HG03354 (cell line): ENCODE measurements around the gene LMX1B.
"Not testable (repeated sequence)": the region's sequence is repeated elsewhere in the genome, so short reads cannot be mapped to it uniquely, and the experiment has no call there.

ENCODE experiments used
- ATAC-seq: cut with Tn5 transposase; IDR thresholded peaks from one replicate; pipeline ENCODE4 v1.9.1; 2021; ENCODE audit warnings: mild to moderate bottlenecking; ENCODE audit not compliant: unreplicated experiment, poor library complexity, severe bottlenecking

LMX1B gene

DNA sequence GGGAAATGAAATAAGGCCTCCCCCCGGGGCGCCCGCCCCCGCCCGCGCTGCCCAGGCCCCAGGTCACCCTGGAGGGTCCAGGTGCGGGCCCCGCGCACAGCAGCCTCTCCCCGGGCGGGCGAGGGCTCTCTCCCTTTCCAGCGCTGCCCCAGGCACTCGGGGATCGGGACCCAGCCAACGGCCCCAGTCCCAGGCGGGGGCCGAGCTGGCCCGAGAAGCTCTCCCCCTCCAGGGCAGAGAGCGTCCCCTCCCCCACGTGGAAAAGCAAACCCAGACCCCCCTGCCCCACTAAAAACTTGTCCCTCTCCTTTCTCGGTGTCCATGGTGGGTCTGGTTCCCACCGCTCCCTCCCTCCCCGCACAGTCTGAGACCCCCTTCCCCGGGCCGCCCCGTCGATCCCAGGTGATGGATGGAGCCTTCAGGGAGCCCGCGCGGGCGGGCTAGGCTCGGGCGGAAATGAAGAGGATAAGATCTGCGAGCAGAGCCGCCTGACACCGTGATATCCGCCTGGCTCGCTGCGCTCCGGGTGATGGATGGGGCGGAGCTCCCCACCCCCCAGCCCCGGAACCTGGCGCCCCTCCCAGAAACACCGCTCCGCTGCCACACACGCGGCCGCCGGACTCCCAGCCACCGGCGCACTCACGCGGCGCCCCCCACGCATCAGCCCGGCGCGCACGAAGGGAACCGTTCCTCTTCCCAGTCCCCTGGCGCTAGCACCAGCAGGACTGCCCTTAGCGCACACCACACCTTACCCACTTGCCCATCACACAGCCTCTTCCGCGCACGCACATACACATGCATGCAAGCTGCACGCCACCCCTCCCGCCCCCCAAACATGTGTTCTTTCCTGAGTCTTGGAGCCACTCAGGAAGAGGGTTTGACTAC lies 109.4 kb downstream of the LMX1B start:
- peak; percentile 45 for ATAC-seq

DNA sequence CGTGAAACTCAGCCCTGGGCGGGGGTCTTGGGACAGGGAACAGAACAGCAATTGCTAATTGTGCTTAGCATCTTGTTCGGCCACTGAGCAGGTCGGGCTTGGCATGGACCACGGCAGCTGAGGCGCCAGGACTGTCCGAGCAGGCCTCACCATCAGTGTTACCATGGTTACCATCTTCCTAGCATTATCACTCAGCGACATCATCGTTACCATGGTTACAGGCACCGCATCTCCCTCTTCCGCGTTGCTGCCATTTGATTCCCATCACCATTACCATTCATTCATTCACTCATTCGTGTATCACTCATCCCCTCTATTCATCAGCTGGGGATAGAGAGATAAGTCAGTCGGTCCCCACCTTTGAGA lies 110.1 kb downstream of the LMX1B start:
- no peak for ATAC-seq

DNA sequence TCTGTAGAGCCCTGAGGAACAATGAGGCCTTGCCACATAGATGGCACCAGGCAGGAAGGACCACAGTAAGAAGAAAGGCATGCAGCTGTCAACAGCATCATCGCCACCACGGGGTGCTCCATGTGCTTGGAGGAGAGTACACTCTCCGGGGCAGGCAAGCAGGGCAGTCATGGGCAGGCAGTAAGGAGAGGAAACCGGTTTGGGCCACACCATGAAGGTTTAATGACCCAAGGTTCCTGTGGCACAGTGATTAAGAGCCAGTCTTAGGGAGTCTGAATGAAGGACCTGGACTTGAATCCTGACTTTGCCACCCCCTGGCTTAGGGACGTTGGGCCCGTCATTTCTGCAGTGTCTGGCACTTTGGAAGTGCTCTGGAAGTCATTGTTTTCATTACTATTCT lies 110.5 kb downstream of the LMX1B start:
- ATAC-seq, result no peak

DNA sequence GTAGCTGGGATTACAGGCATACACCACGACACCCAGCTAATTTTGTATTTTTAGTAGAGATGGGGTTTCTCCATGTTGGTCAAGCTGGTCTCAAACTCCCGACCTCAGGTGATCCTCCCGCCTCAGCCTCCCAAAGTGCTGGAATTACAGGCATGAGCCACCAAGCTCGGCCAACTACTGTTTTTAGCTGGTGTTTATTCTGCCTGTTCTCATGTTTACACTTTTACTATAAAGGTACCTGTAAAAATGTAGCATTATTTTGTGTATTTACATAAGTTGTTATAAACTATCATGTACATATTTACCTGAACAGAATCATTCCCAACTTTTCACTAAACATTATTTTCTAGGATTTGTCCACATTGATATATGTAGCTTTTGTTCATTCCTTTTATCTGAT lies 111.8 kb downstream of the LMX1B start:
- ATAC-seq, result not testable (repeated sequence)

DNA sequence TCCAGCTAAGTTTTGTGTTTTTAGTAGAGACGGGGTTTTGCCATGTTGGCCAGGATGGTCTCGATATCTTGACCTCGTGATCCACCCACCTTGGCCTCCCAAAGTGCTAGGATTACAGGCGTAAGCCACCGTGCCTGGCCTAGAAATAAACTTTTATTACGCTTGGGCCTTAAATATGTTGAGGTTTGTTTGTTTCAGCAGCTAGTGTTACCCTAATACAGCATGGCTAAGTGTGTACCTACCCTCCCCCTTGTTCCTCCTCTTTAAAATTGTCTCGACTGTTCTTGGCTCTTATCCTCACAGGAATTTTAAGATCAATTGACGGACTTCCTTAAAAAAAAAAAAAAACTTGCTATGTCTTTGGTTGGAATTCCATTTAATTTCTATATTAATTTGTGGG lies 114.5 kb downstream of the LMX1B start:
- not testable (repeated sequence) for ATAC-seq

DNA sequence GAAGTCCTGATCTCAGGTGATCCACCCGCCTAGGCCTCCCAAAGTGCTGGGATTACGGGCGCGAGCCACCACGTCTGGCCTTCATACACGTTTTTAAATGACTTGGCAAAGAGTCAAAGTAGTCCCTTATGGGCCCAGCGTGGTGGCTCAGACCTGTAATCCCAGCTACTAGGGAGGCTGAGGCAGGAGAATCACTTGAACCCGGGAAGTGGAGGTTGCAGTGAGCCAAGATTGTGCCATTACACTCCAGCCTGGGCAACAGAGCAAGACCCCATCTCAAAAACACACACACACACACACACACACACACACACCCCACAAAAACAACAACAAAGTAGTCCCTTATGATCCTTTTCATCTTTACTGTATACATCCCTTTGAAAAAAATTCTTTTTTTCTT lies 116.9 kb downstream of the LMX1B start:
- not testable (repeated sequence) for ATAC-seq

DNA sequence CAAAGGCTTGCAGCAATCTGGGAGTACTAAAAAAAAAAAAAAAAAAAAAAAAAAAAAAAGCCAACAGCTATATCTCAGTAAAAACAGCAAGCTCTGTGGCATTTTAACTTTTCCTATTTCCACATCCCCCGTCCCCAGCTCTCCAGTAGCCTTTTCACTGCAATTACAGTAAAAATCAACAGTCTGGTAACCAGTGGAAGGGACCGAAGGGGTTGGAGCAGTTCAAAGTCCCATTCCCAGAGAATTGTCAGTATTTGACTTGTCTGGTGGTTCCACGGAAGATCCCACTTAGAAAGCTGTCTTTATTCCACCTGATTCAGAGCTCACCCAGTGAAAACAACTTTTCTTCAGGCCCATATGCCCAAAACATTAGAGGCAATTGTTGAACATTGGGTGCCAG lies 119.3 kb downstream of the LMX1B start:
- ATAC-seq, result no peak

DNA sequence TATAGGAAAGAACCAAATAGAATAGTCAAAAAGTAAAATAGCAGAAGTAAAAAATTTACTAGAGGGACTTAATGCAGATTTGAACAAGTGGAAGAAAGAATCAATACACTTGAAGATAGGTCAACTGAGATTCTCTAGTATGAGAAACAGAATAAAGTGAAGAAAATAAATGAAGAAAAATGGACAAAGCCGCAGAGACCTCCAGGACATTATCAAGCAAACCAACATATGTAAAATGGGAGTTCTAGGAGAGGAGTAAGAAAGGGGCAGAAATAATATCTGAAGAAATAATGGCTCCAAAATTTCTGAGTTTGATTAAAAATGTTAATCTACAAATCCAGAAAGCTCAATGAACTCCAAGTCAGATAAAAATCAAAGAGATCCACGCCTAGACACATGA lies 121.1 kb downstream of the LMX1B start:
- no peak for ATAC-seq

DNA sequence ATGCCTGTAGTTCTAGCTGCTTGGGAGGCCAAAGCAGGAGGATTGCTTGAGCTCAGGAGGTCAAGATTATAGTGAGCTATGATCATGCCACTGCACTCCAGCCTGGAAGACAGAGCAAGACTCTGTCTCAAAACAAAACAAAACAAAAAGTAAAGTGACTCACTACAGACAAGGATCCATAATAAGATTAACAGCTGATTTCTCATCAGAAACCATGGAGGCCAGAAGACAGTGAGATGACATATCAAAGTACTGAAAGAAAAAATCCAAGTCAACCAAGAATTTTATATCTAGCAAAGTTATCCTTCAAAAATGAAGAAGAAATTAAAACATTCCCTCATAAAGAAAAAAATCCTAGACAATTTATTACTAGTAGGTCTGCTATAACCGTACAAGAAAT lies 121.8 kb downstream of the LMX1B start:
- ATAC-seq, result no peak

DNA sequence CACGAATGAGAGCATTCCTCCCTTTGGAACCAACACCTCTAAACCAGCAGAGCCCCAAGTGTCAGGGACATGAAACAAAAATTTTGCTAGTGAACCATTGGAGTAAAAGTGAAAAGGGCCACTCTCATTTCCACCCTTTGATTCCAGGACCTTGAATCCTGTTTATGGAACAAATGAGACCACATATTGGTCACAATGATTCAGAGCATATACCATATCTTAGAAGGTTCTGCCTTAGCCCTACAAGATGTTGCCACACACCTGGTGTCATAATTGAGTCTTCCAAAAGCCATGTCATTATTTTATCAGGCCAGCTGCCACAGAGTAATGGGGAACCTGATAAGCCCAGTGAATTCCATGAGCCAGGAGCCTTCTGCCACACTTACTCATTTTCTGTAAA lies 124.8 kb downstream of the LMX1B start:
- ATAC-seq, result no peak

DNA sequence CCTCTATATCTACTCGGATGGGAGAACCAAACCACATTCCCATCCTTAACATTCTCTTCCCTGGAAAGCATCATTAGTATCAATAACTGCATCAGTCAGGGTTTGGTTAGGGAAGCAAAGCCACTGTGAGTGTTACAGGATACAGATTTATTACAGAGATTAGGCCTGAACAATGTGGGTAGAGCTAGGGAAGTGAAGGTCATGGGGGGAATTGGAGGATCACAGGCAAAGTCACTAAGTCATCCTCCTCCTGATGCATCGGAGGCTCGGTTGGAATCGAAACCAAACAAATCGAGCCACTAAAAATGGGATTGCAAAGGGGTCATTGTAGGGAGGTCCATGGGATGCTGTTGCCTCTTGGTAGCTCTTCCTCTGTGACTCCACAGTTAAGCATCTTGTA lies 129.3 kb downstream of the LMX1B start:
- ATAC-seq, result no peak

DNA sequence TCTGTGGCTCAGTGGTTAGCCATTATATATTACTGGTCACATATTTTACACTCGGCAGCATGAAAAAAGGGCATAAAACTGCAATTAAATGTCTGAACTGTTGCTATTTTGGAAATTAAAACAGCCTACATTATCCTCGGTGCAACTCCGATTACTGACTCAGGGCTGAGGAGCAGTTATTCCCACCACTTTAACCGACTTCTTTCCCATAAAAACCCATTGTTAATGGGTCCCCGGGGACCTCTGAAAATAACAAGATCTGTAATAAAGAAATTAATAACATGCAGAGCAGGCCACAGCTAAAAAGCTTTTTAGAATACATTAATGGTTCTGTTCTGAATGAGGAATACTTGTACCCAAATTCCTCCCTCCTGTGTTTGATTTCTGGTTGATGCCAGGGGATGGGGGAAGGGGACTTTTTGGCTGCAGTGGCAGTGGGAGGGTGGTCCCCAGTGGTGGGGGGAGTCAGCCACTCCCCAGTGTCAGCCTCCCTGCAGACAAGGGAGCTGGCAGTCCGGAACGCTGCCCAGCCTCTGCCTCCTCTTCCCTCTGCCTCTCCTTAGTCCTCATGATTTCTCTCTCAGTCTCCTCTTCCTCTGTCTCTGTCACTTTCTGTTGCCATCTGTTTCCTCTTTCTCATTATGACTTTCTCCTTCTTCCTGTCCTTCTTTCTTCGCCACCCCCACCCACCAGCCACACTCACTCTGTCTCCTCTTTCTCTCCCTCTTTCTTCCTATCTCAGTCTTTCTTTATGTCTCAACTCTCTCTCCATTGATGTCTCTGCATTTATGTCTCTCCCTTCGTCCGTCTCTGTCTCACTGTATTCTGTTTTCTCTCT lies 132.1 kb downstream of the LMX1B start:
- no peak for ATAC-seq
